Right lobe of liver (tissue), 4 donors: ENCODE results near the gene KNL1.

Source experiments
- CTCF ChIP-seq, 4 donors: fragments of 200-600 bp in 3 of 4; fragments of 450-650 bp in 1 of 4; IDR thresholded peaks; one replicate each; pipeline versions ENCODE4 v1.5.1 to v1.8.0; 2016 to 2022; ENCODE audit warnings: antibody characterized with exemption in 4 of 4, mild to moderate bottlenecking in 2 of 4
- POLR2A ChIP-seq: fragments of 450-650 bp; IDR thresholded peaks from one replicate; pipeline ENCODE4 v1.6.1; 2017; ENCODE audit warnings: antibody characterized with exemption, mild to moderate bottlenecking
- donor health status: DM: no; HTN: no; CAD: no.
- donor health status: DM: no; HTN: no; CAD: no.
- donor health status: DM: no; HTN: yes; CAD: no.

DNA sequence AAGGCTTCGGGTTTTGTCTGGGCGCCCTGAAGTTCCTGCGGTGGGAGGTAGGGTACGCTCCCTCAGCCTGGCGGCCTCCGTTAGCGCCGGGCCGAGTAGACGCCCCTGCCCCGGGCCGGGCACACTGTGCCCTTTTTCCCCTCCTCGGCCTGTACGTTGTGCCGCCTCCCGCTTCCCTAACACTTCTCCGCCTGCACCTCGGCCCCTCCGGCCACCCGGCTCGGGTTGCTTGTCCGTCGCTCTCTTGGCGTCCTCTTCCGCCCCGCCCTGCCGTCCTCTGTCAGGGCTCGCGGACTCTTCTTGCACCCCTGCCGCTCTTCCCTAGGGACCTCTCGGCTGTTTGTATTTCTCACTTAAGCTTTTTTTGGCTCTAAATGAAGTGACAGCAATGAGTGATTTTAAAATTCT, 384 bp downstream of the KNL1 start:
- TF ChIP-seq CTCF (IDR thresholded peaks at IDR 0.05) (no peak), POLR2A (no peak)
